ENCODE measurements around the gene FYTTD1. TPM values are rescaled to one million over a fixed set of nuclear protein-coding genes. Genes with fewer than 3 reads are reported as not detected.
A peak's percentile ranks its signal among the peaks of the same experiment; 100 is the strongest.

FYTTD1 gene
- total and polyA plus RNA-seq, 7 experiments from 2014 or later = 45.6 to 102 (median 60.0) TPM

DNA sequence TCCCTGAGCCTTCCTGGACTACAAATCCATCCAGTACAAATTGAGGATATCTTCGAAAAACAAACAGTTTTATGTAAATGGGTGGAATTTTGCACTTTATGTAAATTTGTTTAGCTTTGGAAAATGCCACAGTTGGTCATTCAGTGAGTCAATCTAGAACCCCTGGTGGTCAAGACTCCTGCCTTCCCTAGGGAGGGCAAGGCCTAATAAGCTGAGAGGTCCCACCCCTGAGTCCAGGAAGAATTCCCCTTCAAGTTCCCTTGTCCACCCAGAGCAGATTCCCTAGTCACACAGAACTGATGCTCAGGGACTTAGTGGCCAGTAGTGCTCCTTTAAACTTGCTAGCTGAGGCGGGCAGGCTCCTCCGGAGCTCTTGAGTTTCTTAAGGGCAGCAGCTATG lies 6.9 kb upstream of the FYTTD1 start:
- Mint-ChIP-seq H3K27me3 (peaks cover 0 to 3% (median 0%) of the 10 kb centered on the region in 5 donors), H3K4me1 (peaks cover under 1 to 13% (median 4%) of the 10 kb centered on the region in 7 donors), H3K9me3 (no peaks in the 10 kb centered on the region), H3K36me3 (peaks cover 0 to 4% (median 0%) of the 10 kb centered on the region in 5 donors), H3K4me3 (no peak overlapping the region), H3K27ac (no peak overlapping the region)
- Histone ChIP-seq H3K27ac (ENCODE audit: low read depth, low read length) (no peak overlapping the region), H3K4me3 (ENCODE audit: low read length) (no peak overlapping the region), H3K9me3 (ENCODE audit: control insufficient read depth in 2 of 3, low read length in 3 of 3) (no peaks in the 10 kb centered on the region), H3K4me1 (ENCODE audit: control insufficient read depth in 2 of 2, insufficient read depth in 2 of 2, low read length in 2 of 2) (no peaks in the 10 kb centered on the region), H3K36me3 (ENCODE audit: control insufficient read depth in 2 of 3, insufficient read depth in 3 of 3, low read length in 3 of 3) (no peaks in the 10 kb centered on the region), H3K27me3 (ENCODE audit: control insufficient read depth in 2 of 2, insufficient read depth in 2 of 2, low read length in 2 of 2) (no peaks in the 10 kb centered on the region)
- POLR2A ChIA-PET = interaction anchor here (1.3 kb wide), 1 partner anchor 31 kb away, joined by 3 read pairs; no protein-coding TSS in a partner anchor
- DNase-seq (no peak), ATAC-seq (no peak)
- CTCF ChIA-PET = interaction anchor here (0.5 to 0.9 kb wide), 2 partner anchors 22 to 53 kb away, joined by 3 to 4 read pairs; no protein-coding TSS in a partner anchor
- intact Hi-C loops (cut with micrococcal nuclease) = no loop called here

DNA sequence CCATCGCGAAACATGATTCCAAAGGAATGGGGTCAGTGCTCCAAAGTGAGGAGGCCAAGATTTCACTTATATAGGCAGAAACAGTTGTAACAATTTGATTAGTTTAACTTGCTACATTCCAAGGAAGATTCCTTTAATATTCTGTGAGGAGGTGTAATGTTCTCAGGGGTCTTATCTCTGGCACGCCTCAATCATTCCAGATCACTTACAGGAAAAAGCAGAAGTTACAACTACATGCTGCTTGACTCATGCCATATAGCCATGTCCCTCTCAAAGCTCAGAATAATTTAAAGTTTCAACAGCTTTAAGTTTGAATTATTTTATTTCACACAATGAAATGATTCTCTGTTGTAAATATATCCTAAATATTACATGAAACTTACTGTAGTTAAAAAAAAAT lies 3.5 kb upstream of the FYTTD1 start:
- CTCF ChIA-PET = interaction anchor here (1.0 kb wide), 1 partner anchor 55 kb away, joined by 6 read pairs; no protein-coding TSS in a partner anchor
- intact Hi-C loops (cut with micrococcal nuclease) = no loop called here

DNA sequence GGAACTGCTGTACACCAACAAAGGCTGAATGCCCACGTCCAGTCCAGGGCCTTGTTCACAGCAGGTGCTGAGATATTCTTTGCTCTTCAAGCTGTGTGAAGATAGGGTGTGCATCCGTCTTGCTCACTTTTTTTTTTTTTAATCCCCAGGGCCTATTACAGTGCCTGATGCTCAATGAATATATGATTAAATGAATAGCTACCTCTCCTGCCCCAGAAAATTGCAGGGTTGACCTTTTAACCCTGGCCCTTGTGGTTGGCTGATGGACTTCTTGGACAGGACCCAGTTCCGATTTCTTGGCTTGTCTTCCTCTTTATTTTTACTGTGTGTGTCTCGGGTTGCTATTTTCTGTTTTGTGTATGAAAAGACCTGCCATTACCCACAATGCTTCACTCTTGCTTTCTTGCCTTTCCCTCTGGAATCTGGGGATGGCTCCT lies 2.9 kb upstream of the FYTTD1 start:
- DNase-seq = no peak
- POLR2A ChIA-PET = interaction anchor here (1.7 kb wide), 1 partner anchor 34 kb away, joined by 5 read pairs; no protein-coding TSS in a partner anchor

More for the DNA sequence above, 3.5 kb upstream of the FYTTD1 start:
- Histone ChIP-seq H3K9me3 (ENCODE audit: control insufficient read depth in 2 of 3, low read length in 3 of 3) (no peaks in the 10 kb centered on the region), H3K36me3 (ENCODE audit: control insufficient read depth in 2 of 3, insufficient read depth in 3 of 3, low read length in 3 of 3) (peaks cover 0 to 7% (median 0%) of the 10 kb centered on the region in 3 experiments), H3K27me3 (ENCODE audit: control insufficient read depth in 2 of 2, insufficient read depth in 2 of 2, low read length in 2 of 2) (no peaks in the 10 kb centered on the region), H3K4me1 (ENCODE audit: control insufficient read depth in 2 of 2, insufficient read depth in 2 of 2, low read length in 2 of 2) (peaks cover 0 to 8% of the 10 kb centered on the region in 2 donors), H3K27ac (ENCODE audit: low read depth, low read length) (no peak overlapping the region), H3K4me3 (ENCODE audit: low read length) (no peak overlapping the region)
- H3K27ac Mint-ChIP-seq = peak overlapping the region in 1 of 9 donors; percentile 56
- peaks cover 0 to 4% (median 0%) of the 10 kb centered on the region in 11 donors for H3K9me3 Mint-ChIP-seq
- DNase-seq (no peak), ATAC-seq (no peak)
- peaks cover 0 to 3% (median 0%) of the 10 kb centered on the region in 5 donors for H3K27me3 Mint-ChIP-seq
- H3K4me3 Mint-ChIP-seq = no peak overlapping the region
- peaks cover 11 to 28% (median 21%) of the 10 kb centered on the region in 7 donors for H3K4me1 Mint-ChIP-seq
- H3K36me3 Mint-ChIP-seq = peaks cover 0 to 4% (median 1%) of the 10 kb centered on the region in 5 donors
- POLR2A ChIA-PET = interaction anchor here (1.7 kb wide), 1 partner anchor 34 kb away, joined by 5 read pairs; no protein-coding TSS in a partner anchor

DNA sequence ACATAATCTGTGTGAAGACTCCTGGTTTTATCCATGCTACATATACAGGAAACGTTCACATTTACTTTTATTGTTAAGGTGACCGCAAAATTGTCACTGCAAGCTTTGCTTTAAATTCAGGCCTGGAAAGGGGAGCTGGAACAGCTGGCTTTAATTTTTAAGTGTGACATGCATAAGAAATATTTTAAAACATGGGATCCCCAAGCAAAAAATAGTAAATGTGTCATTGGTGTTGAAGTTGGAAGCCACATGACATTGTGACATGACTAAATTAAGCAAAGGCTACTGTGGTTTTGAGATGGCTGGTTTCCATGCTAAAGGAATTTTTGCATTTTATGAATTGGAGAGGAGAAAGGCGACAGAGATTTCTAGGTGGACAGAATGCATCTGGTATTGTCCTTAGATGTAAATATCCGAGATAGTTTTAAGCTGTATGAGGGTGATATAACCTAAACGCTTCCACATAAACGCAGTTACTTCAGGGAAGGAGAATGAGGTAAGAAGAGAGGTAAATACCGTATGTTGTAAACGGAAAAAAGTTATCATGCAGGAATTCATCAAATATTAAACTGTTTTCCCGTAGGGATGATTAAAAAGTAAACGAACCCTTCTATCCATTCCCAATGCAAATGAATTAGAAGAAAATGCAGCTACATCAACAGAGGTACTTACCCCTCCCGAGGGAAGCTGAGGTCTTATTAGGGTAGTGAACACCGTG lies 927 bp upstream of the FYTTD1 start:
- DNase-seq = no peak
- peak overlapping the region; percentile 85 for H3K4me3 ChIP-seq (ENCODE audit: low read length)

More for the DNA sequence above, 2.9 kb upstream of the FYTTD1 start:
- H3K4me1 Mint-ChIP-seq = peaks cover 14 to 32% (median 25%) of the 10 kb centered on the region in 7 donors
- Histone ChIP-seq H3K4me1 (ENCODE audit: control insufficient read depth in 2 of 2, insufficient read depth in 2 of 2, low read length in 2 of 2) (peaks cover 0 to 12% of the 10 kb centered on the region in 2 donors), H3K27ac (ENCODE audit: low read depth, low read length) (no peak overlapping the region), H3K36me3 (ENCODE audit: control insufficient read depth in 2 of 3, insufficient read depth in 3 of 3, low read length in 3 of 3) (peaks cover 0 to 7% (median 0%) of the 10 kb centered on the region in 3 experiments), H3K27me3 (ENCODE audit: control insufficient read depth in 2 of 2, insufficient read depth in 2 of 2, low read length in 2 of 2) (no peaks in the 10 kb centered on the region), H3K9me3 (ENCODE audit: control insufficient read depth in 2 of 3, low read length in 3 of 3) (no peaks in the 10 kb centered on the region), H3K4me3 (ENCODE audit: low read length) (no peak overlapping the region)
- peaks cover 0 to 4% (median 0%) of the 10 kb centered on the region in 11 donors for H3K9me3 Mint-ChIP-seq
- peaks cover 0 to 4% (median 1%) of the 10 kb centered on the region in 5 donors for H3K36me3 Mint-ChIP-seq
- ATAC-seq = no peak
- intact Hi-C loops (cut with micrococcal nuclease) = no loop called here
- H3K27ac Mint-ChIP-seq = peak overlapping the region in 5 of 9 donors; percentile 10 to 86 (median 65)
- no peak overlapping the region for H3K4me3 Mint-ChIP-seq
- CTCF ChIA-PET = no interaction called here
- peaks cover 0 to 3% (median 0%) of the 10 kb centered on the region in 5 donors for H3K27me3 Mint-ChIP-seq

DNA sequence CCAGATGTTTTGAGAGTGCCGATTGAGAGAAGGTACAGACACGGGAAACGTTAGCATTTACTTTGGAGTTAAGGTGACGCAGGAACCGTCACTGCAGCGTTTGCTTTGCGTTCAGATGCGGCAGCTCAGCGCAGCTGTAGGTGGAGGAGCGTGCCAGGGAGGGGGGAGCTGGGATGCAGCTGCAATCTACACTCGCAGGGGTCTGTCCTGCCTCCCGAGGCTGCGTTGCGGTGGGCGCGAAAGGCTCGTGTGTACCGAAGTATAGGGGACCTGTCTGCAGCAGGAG lies 425 bp upstream of the FYTTD1 start:
- peaks cover 0 to 4% (median 1%) of the 10 kb centered on the region in 5 donors for H3K36me3 Mint-ChIP-seq
- peaks cover 0 to 7% (median 0%) of the 10 kb centered on the region in 3 experiments for H3K36me3 ChIP-seq (ENCODE audit: control insufficient read depth in 2 of 3, insufficient read depth in 3 of 3, low read length in 3 of 3)
- no peaks in the 10 kb centered on the region for H3K9me3 ChIP-seq (ENCODE audit: control insufficient read depth in 2 of 3, low read length in 3 of 3)
- ChIA-PET CTCF (interaction anchor here (0.6 to 1.4 kb wide), 3 partner anchors 13 to 43 kb away, joined by 3 to 6 read pairs (median 4); no protein-coding TSS in a partner anchor), POLR2A (interaction anchor here (0.9 to 1.7 kb wide), 6 partner anchors 10 to 46 kb away, joined by 3 to 22 read pairs (median 8); partner anchors contain the start of genes LRCH3 and RUBCN)
- no peaks in the 10 kb centered on the region for H3K27me3 Mint-ChIP-seq
- H3K9me3 Mint-ChIP-seq = peaks cover 0 to 4% (median 0%) of the 10 kb centered on the region in 11 donors
- H3K4me3 Mint-ChIP-seq = peak overlapping the region; percentile 95 to 100 (median 98)
- H3K4me1 ChIP-seq (ENCODE audit: control insufficient read depth in 2 of 2, insufficient read depth in 2 of 2, low read length in 2 of 2) = peaks cover 11 to 27% of the 10 kb centered on the region in 2 donors
- peaks cover 27 to 56% (median 46%) of the 10 kb centered on the region in 7 donors for H3K4me1 Mint-ChIP-seq
- intact Hi-C loops (cut with micrococcal nuclease) = loop anchor here (1.0 to 2.0 kb wide), 7 partner anchors 12 to 201 kb away; partner anchors contain the start of genes LRCH3 (in 1 of the 2) and RPL35A (in 1 of the 2)
- no peaks in the 10 kb centered on the region for H3K27me3 ChIP-seq (ENCODE audit: control insufficient read depth in 2 of 2, insufficient read depth in 2 of 2, low read length in 2 of 2)
- peak in 7 of 9 donors; percentile 83 to 89 (median 86) for DNase-seq
- peak overlapping the region; percentile 94 for H3K27ac ChIP-seq (ENCODE audit: low read depth, low read length)
- H3K27ac Mint-ChIP-seq = peak overlapping the region; percentile 95 to 100 (median 99)
- ATAC-seq = peak; percentile 77
- H3K4me3 ChIP-seq (ENCODE audit: low read length) = peak overlapping the region; percentile 85

More for the DNA sequence above, 927 bp upstream of the FYTTD1 start:
- Histone ChIP-seq H3K9me3 (ENCODE audit: control insufficient read depth in 2 of 3, low read length in 3 of 3) (no peaks in the 10 kb centered on the region), H3K27me3 (ENCODE audit: control insufficient read depth in 2 of 2, insufficient read depth in 2 of 2, low read length in 2 of 2) (no peaks in the 10 kb centered on the region), H3K27ac (ENCODE audit: low read depth, low read length) (peak overlapping the region; percentile 94), H3K4me1 (ENCODE audit: control insufficient read depth in 2 of 2, insufficient read depth in 2 of 2, low read length in 2 of 2) (peaks cover 11 to 27% of the 10 kb centered on the region in 2 donors), H3K36me3 (ENCODE audit: control insufficient read depth in 2 of 3, insufficient read depth in 3 of 3, low read length in 3 of 3) (peaks cover 0 to 7% (median 0%) of the 10 kb centered on the region in 3 experiments)
- Mint-ChIP-seq H3K27me3 (no peaks in the 10 kb centered on the region), H3K4me3 (peak overlapping the region; percentile 95 to 100 (median 98)), H3K9me3 (peaks cover 0 to 4% (median 0%) of the 10 kb centered on the region in 11 donors), H3K4me1 (peaks cover 22 to 51% (median 41%) of the 10 kb centered on the region in 7 donors), H3K27ac (peak overlapping the region; percentile 95 to 100 (median 99)), H3K36me3 (peaks cover 0 to 4% (median 1%) of the 10 kb centered on the region in 5 donors)
- CTCF ChIA-PET = interaction anchor here (0.6 to 1.4 kb wide), 5 partner anchors 13 to 194 kb away, joined by 3 to 8 read pairs (median 4); no protein-coding TSS in a partner anchor
- POLR2A ChIA-PET = interaction anchor here (0.7 to 1.7 kb wide), 7 partner anchors 10 to 46 kb away, joined by 3 to 22 read pairs (median 7); partner anchors contain the start of genes LRCH3 and RUBCN
- intact Hi-C loops (cut with micrococcal nuclease) = loop anchor here (1.0 to 2.0 kb wide), 7 partner anchors 11 to 202 kb away; partner anchors contain the start of genes LRCH3 (in 1 of the 2) and RPL35A (in 1 of the 2)
- ATAC-seq = no peak

DNA sequence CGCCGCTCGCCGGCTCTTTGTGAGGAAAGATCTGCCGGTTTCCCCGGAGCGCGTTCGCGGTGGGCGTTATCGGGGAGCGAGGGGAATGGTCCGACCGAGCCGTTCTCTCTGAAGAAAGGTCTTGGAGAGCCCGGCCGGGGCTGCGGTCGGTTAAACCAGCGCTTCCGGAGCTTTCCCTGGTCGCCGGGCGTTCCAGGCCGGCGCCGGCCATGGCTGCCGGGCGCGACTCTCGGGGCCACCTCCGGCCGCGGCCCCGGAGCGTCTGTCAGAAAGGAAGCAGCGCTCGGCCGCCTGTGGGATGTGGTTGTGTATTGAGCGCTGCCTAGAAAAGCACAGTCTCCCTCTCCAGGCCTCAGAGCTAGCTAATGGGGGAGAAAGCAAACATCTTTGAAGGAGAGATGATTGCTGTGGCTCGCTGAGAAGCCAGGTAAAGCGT lies 731 bp downstream of the FYTTD1 start:
- no peaks in the 10 kb centered on the region for H3K27me3 ChIP-seq (ENCODE audit: control insufficient read depth in 2 of 2, insufficient read depth in 2 of 2, low read length in 2 of 2)
- ChIA-PET CTCF (interaction anchor here (0.5 to 0.6 kb wide), 2 partner anchors 190 to 1065 kb away, joined by 3 read pairs; no protein-coding TSS in a partner anchor), POLR2A (interaction anchor here (0.6 to 1.9 kb wide), 8 partner anchors 13 to 243 kb away, joined by 3 to 9 read pairs (median 4); partner anchors contain the start of gene LRCH3)
- Mint-ChIP-seq H3K9me3 (peaks cover 0 to 4% (median 0%) of the 10 kb centered on the region in 11 donors), H3K27me3 (no peaks in the 10 kb centered on the region), H3K4me1 (peaks cover 29 to 65% (median 56%) of the 10 kb centered on the region in 7 donors), H3K36me3 (peaks cover 0 to 1% (median 0%) of the 10 kb centered on the region in 5 donors), H3K4me3 (peak overlapping the region; percentile 94 to 100 (median 98)), H3K27ac (peak overlapping the region; percentile 87 to 99 (median 96))
- intact Hi-C loops (cut with micrococcal nuclease) = loop anchor here (1.0 to 5.0 kb wide), 3 partner anchors 41 to 452 kb away; partner anchors contain the start of genes DLG1 (in 1 of the 2), LMLN (in 1 of the 2) and LRCH3 (in 1 of the 2)
- H3K4me3 ChIP-seq (ENCODE audit: low read length) = peak overlapping the region; percentile 85
- H3K4me1 ChIP-seq (ENCODE audit: control insufficient read depth in 2 of 2, insufficient read depth in 2 of 2, low read length in 2 of 2) = peaks cover 11 to 35% of the 10 kb centered on the region in 2 donors
- ATAC-seq = peak; percentile 53
- no peaks in the 10 kb centered on the region for H3K9me3 ChIP-seq (ENCODE audit: control insufficient read depth in 2 of 3, low read length in 3 of 3)
- peaks cover 0 to 7% (median 0%) of the 10 kb centered on the region in 3 experiments for H3K36me3 ChIP-seq (ENCODE audit: control insufficient read depth in 2 of 3, insufficient read depth in 3 of 3, low read length in 3 of 3)
- peak overlapping the region; percentile 94 for H3K27ac ChIP-seq (ENCODE audit: low read depth, low read length)
- peak; percentile 34 to 68 (median 60) for DNase-seq
